Measurements from ENCODE around the gene PPARD.
A peak's percentile ranks its signal among the peaks of the same experiment; 100 is the strongest.
"Not testable (repeated sequence)": the region's sequence is repeated elsewhere in the genome, so short reads cannot be mapped to it uniquely, and the experiment has no call there.

Gene PPARD

GRCh38 chr6:35312076-35312800 is 30.1 kb upstream of the PPARD start:
- peak; percentile 20 for DNase-seq

- no peak for DNase-seq
Observed at GRCh38 chr6:35312807-35313206, 29.6 kb upstream of the PPARD start.

GRCh38 chr6:35317483-35318195 is 24.7 kb upstream of the PPARD start:
- DNase-seq = no peak

- no peak for DNase-seq
Observed at GRCh38 chr6:35318196-35319171, 23.9 kb upstream of the PPARD start.

- DNase-seq = no peak
Observed at GRCh38 chr6:35319346-35320030, 22.9 kb upstream of the PPARD start.

GRCh38 chr6:35320031-35320410 is 22.3 kb upstream of the PPARD start:
- no peak for DNase-seq

- DNase-seq = no peak
Observed at GRCh38 chr6:35321091-35321490, 21.3 kb upstream of the PPARD start.

GRCh38 chr6:35327349-35328027 is 14.9 kb upstream of the PPARD start:
- DNase-seq = peak; percentile 87

GRCh38 chr6:35328108-35328723 is 14.1 kb upstream of the PPARD start:
- no peak for DNase-seq

- DNase-seq = not testable (repeated sequence)
Observed at GRCh38 chr6:35328965-35329364, 13.4 kb upstream of the PPARD start.

GRCh38 chr6:35330541-35331119 is 11.7 kb upstream of the PPARD start:
- no peak for DNase-seq

GRCh38 chr6:35332074-35332887 is 10.1 kb upstream of the PPARD start:
- DNase-seq = peak; percentile 87

- DNase-seq = no peak
Observed at GRCh38 chr6:35341557-35341956, 801 bp upstream of the PPARD start.

GRCh38 chr6:35343092-35343834 is 905 bp downstream of the PPARD start:
- DNase-seq = no peak

- DNase-seq = no peak
Observed at GRCh38 chr6:35343835-35344550, 1.6 kb downstream of the PPARD start.

- no peak for DNase-seq
Observed at GRCh38 chr6:35351422-35351821, 9.1 kb downstream of the PPARD start.

GRCh38 chr6:35352735-35353134 is 10.4 kb downstream of the PPARD start:
- DNase-seq = no peak

GRCh38 chr6:35354361-35355135 is 12.2 kb downstream of the PPARD start:
- no peak for DNase-seq
